ENCODE data around the gene TEAD2. TPM values are rescaled to one million over a fixed set of nuclear protein-coding genes. Genes with fewer than 3 reads are reported as not detected.

Gene TEAD2
- total and polyA plus RNA-seq, 9 of the 15 experiments (the other 6 are each of a cell fraction or from before 2014, with no cell fraction given), result 1.6 to 27.0 (median 13.9) TPM

- TF ChIP-seq BRD9 (IDR thresholded peaks at IDR 0.05; ENCODE audit: low read depth, partially characterized antibody) (no peak), AFF4 (CRISPR knock-in tag; IDR thresholded peaks at IDR 0.05) (no peak), RREB1 (CRISPR knock-in tag; IDR thresholded peaks at IDR 0.05) (no peak), BMI1 (IDR thresholded peaks at IDR 0.05; ENCODE audit: low read length) (no peak), KLF10 (CRISPR knock-in tag; IDR thresholded peaks at IDR 0.05) (no peak)
- TF ChIP-seq, protein P1, sequence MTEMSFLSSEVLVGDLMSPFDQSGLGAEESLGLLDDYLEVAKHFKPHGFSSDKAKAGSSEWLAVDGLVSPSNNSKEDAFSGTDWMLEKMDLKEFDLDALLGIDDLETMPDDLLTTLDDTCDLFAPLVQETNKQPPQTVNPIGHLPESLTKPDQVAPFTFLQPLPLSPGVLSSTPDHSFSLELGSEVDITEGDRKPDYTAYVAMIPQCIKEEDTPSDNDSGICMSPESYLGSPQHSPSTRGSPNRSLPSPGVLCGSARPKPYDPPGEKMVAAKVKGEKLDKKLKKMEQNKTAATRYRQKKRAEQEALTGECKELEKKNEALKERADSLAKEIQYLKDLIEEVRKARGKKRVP (CRISPR knock-in tag; IDR thresholded peaks at IDR 0.05), result no peak
- TF ChIP-seq, protein P2, sequence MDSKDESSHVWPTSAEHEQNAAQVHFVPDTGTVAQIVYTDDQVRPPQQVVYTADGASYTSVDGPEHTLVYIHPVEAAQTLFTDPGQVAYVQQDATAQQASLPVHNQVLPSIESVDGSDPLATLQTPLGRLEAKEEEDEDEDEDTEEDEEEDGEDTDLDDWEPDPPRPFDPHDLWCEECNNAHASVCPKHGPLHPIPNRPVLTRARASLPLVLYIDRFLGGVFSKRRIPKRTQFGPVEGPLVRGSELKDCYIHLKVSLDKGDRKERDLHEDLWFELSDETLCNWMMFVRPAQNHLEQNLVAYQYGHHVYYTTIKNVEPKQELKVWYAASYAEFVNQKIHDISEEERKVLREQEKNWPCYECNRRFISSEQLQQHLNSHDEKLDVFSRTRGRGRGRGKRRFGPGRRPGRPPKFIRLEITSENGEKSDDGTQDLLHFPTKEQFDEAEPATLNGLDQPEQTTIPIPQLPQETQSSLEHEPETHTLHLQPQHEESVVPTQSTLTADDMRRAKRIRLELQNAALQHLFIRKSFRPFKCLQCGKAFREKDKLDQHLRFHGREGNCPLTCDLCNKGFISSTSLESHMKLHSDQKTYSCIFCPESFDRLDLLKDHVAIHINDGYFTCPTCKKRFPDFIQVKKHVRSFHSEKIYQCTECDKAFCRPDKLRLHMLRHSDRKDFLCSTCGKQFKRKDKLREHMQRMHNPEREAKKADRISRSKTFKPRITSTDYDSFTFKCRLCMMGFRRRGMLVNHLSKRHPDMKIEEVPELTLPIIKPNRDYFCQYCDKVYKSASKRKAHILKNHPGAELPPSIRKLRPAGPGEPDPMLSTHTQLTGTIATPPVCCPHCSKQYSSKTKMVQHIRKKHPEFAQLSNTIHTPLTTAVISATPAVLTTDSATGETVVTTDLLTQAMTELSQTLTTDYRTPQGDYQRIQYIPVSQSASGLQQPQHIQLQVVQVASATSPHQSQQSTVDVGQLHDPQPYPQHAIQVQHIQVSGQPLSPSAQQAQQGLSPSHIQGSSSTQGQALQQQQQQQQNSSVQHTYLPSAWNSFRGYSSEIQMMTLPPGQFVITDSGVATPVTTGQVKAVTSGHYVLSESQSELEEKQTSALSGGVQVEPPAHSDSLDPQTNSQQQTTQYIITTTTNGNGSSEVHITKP (IDR thresholded peaks at IDR 0.05; ENCODE audit: partially characterized antibody), result no peak
- no peaks in the 10 kb centered on the region for H3K27me3 ChIP-seq (ENCODE audit: control insufficient read depth in 2 of 2, insufficient read depth in 2 of 2, low read length in 2 of 2)
- in situ Hi-C loops (cut with MboI), result no loop called here
- no peaks in the 10 kb centered on the region for H3K36me3 ChIP-seq (ENCODE audit: control insufficient read depth, insufficient read depth, low read length)
- H3K9me3 ChIP-seq (replicated peaks; ENCODE audit: control insufficient read depth, insufficient read depth, low read depth, low read length), result no peaks in the 10 kb centered on the region
- H3K4me3 ChIP-seq, result no peak overlapping the region
- H3K4me1 ChIP-seq (replicated peaks in 1 of 2; ENCODE audit: control insufficient read depth in 2 of 2, insufficient read depth in 2 of 2, low read length in 2 of 2), result peaks cover 7 to 24% of the 10 kb centered on the region in 2 experiments
- no TSS peak for BruUV-seq (replicated peaks)
- ChIA-PET POLR2A (no interaction called here), CTCF (ENCODE audit: low intra/inter-chr PET ratio) (no interaction called here)
- H4K20me1 ChIP-seq (replicated peaks; ENCODE audit: control insufficient read depth, insufficient read depth, low read length), result no peaks in the 10 kb centered on the region
- 52% methylated on average over 6 of the region's 6 CpGs for WGBS (ENCODE audit: insufficient coverage, low coverage, missing lambda C conversion rate)
- H3K27ac ChIP-seq (ENCODE audit: extremely low read depth, low read depth, low read length), result no peak overlapping the region
- H3K9me1 ChIP-seq (ENCODE audit: control insufficient read depth, insufficient read depth, low read length), result no peaks in the 10 kb centered on the region
- H2AFZ ChIP-seq (ENCODE audit: low read depth, low read length), result no peak overlapping the region
- ATAC-seq (no peak), DNase-seq (ENCODE audit: extremely low read depth in 1 of 4, low spot score in 3 of 4) (no peak), FAIRE-seq (no peak)
- intact Hi-C loops (cut with micrococcal nuclease), result no loop called here
- no peaks in the 10 kb centered on the region for H3K79me2 ChIP-seq (ENCODE audit: control insufficient read depth, insufficient read depth, low read length)
- H3K4me2 ChIP-seq (ENCODE audit: insufficient read depth, low read length), result no peak overlapping the region
- H3K9ac ChIP-seq (ENCODE audit: insufficient read depth in 1 of 2, low read depth in 2 of 2, low read length in 2 of 2), result peak overlapping the region in 1 of 2 experiments; percentile 75; a peak in 2 of 4 replicates
These were observed 36.7 kb upstream of the TEAD2 start for GRCh38 chr19:49398931-49399330.

Data from K562 (cell line).